Measurements from ENCODE around the gene RAD21L1.

The RAD21L1 gene

GRCh38 chr20:1297486-1297885 lies 71.6 kb downstream of the RAD21L1 start:
- no peak for DNase-seq

- DNase-seq = no peak
These were observed 72.3 kb downstream of the RAD21L1 start for GRCh38 chr20:1298166-1298565.

DNA sequence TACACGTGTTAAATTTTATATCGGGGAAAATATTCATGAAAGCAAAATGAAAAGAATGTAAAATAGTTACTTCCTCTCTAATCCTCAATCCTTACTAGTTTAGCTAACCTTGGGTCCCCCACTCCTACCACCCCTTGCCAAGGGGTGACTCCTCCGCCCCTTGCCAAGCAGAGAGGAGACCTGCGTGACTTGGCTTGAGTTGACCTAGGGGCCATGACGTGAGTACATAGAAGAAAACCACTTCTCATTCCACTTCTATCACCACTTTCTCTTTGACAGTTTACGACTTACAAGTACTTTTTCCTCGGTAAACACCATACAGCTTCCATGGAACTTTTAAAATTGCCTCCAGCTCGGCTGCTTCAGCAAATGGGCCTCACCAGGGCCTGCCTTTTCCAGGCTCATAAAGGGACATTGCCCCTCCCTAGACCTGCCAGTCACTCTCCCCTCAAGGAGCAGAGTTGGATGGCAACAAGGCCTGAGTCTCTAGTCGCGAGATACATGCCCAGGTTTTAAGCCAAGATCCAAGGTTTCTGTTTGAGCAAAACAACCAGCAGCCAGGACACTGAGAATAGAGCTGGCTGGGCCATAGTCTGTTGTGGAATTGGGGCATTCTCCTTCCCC lies 73.2 kb downstream of the RAD21L1 start:
- DNase-seq = no peak

DNA sequence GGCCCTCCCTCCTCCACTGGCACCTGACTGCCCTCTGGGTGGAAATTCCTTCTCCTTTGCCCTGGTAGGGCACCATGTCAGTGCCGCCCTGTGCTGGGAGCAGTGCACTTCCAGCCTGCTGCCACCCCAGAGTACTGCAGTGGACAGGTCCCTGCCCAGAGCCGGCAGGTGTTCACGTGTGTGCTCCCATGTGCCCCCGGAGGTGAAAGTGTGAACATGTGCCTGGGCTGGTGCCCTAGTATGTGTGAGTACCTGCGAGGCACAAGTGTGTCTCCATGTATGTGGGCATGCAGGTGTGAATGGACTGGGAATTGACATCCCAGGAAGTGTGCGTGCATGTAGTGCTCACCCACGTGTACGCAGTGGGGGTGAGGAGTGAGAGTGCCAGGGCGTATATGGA lies 73.7 kb downstream of the RAD21L1 start:
- DNase-seq = no peak

- no peak for DNase-seq
These were observed 74.4 kb downstream of the RAD21L1 start for GRCh38 chr20:1300083-1300840.

GRCh38 chr20:1301031-1301529 lies 75.2 kb downstream of the RAD21L1 start:
- DNase-seq = no peak

GRCh38 chr20:1302685-1303541 lies 77.1 kb downstream of the RAD21L1 start:
- DNase-seq = peak; percentile 38

GRCh38 chr20:1304710-1305515 lies 79.1 kb downstream of the RAD21L1 start:
- no peak for DNase-seq

Data from eye (tissue), 1 donor.